HepG2 (cell line): ENCODE measurements around the gene EIF6.

Experiments
- BCLAF1 ChIP-seq: fragments of 450-650 bp; IDR thresholded peaks from 2 replicates; pipeline ENCODE4 v1.6.1; 2017; ENCODE audit warnings: mild to moderate bottlenecking
- BRCA1 ChIP-seq: sonication (generic); formaldehyde crosslinking; IDR thresholded peaks from 2 replicates; pipeline ENCODE4 v1.4.0; 2020; ENCODE audit warnings: missing genetic modification reagents
- CTCF ChIP-seq: sonication (generic); formaldehyde crosslinking; IDR thresholded peaks from 2 replicates; pipeline ENCODE4 v1.5.0; 2020; ENCODE audit warnings: mild to moderate bottlenecking, missing genetic modification reagents, moderate library complexity
- E2F2 ChIP-seq: sonication (generic); formaldehyde crosslinking; IDR thresholded peaks from 2 replicates; pipeline ENCODE4 v1.4.0; 2020; ENCODE audit warnings: missing genetic modification reagents, borderline replicate concordance
- ELF4 ChIP-seq: sonication (generic); formaldehyde crosslinking; IDR thresholded peaks from 2 replicates; pipeline ENCODE4 v1.5.0; 2020; ENCODE audit warnings: missing genetic modification reagents, mild to moderate bottlenecking, moderate library complexity, borderline replicate concordance
- EP300 ChIP-seq, 3 experiments: sonication (generic) in 1 of 3; formaldehyde crosslinking in 1 of 3; IDR thresholded peaks; 2 replicates each; pipeline versions ENCODE4 v1.5.1 to v1.6.1; 2011 to 2020; ENCODE audit warnings: low read depth in 2 of 3, low read length in 2 of 3, borderline replicate concordance in 1 of 3, improper control_type of control experiment in 1 of 3, mild to moderate bottlenecking in 1 of 3, missing genetic modification reagents in 1 of 3, moderate library complexity in 1 of 3
- HNRNPUL1 ChIP-seq: fragments of 200-400 bp; formaldehyde crosslinking; IDR thresholded peaks from 2 replicates; pipeline ENCODE4 v1.6.1; 2017; ENCODE audit warnings: low read depth, mild to moderate bottlenecking, low read length, moderate library complexity
- POGK ChIP-seq: sonication (generic); formaldehyde crosslinking; conservative IDR thresholded peaks from 2 replicates; pipeline ENCODE4 v1.8.0; 2022; ENCODE audit warnings: mild to moderate bottlenecking, moderate library complexity, missing genetic modification reagents
- POLR2A ChIP-seq, 2 experiments: IDR thresholded peaks; 2 replicates each; pipeline ENCODE4 v1.6.1; 2011; ENCODE audit warnings: low read depth in 2 of 2, low read length in 2 of 2, mild to moderate bottlenecking in 1 of 2, moderate library complexity in 1 of 2; ENCODE audit not compliant: insufficient read depth in 1 of 2
- POLR2AphosphoS5 ChIP-seq: IDR thresholded peaks from 2 replicates; pipeline ENCODE4 v1.6.1; 2012; ENCODE audit warnings: low read depth, low read length
- U2AF1 ChIP-seq: fragments of 200-400 bp; formaldehyde crosslinking; optimal IDR thresholded peaks from 2 replicates; pipeline ENCODE3; 2017; ENCODE audit warnings: mild to moderate bottlenecking, low read depth, low read length
- ZBTB14 ChIP-seq: sonication (generic); formaldehyde crosslinking; IDR thresholded peaks from 2 replicates; pipeline ENCODE4 v1.4.0; 2020; ENCODE audit warnings: missing genetic modification reagents

- TF ChIP-seq HNRNPUL1 (no peak), ZBTB14 (no peak), BCLAF1 (no peak), BRCA1 (no peak), POLR2AphosphoS5 (no peak), CTCF (CRISPR knock-in tag) (no peak), EP300 (IDR thresholded peaks at IDR 0.05; ENCODE audit: low read depth in 2 of 2, low read length in 2 of 2) (no peak), EP300 (CRISPR knock-in tag; IDR thresholded peaks at IDR 0.05; ENCODE audit: borderline replicate concordance) (no peak), ELF4 (CRISPR knock-in tag) (no peak), U2AF1 (no peak), POLR2A (IDR thresholded peaks at IDR 0.05; ENCODE audit: insufficient read depth in 1 of 2, low read depth in 2 of 2, low read length in 2 of 2) (0 out of 4 replicates have a peak, but pooled peaks of 1 of the 2 experiments have one; percentile 3), POGK (CRISPR knock-in tag) (no peak), E2F2 (CRISPR knock-in tag) (no peak)
These were observed 11.0 kb downstream of the EIF6 start for GRCh38 chr20:35273449-35274171.
